Rectal smooth muscle tissue (tissue), 1 donor: ENCODE results near the gene TMPO.
"Not testable (repeated sequence)": the region's sequence is repeated elsewhere in the genome, so short reads cannot be mapped to it uniquely, and the experiment has no call there.

ENCODE experiments used
- H3K27ac ChIP-seq: one replicate; pipeline ENCODE4 v1.7.0; 2013; ENCODE audit warnings: low read depth, low read length, inconsistent platforms
- H3K27me3 ChIP-seq: one replicate; pipeline ENCODE4 v1.7.0; 2013; ENCODE audit warnings: low read length; ENCODE audit not compliant: control insufficient read depth, insufficient read depth
- H3K36me3 ChIP-seq: one replicate; pipeline ENCODE4 v1.7.0; 2013; ENCODE audit warnings: low read length; ENCODE audit not compliant: control insufficient read depth, insufficient read depth
- H3K4me1 ChIP-seq: one replicate; pipeline ENCODE4 v1.7.0; 2013; ENCODE audit warnings: low read length; ENCODE audit not compliant: control insufficient read depth, insufficient read depth
- H3K4me3 ChIP-seq: one replicate; pipeline ENCODE4 v1.7.0; 2013; ENCODE audit warnings: low read length
- H3K9ac ChIP-seq: one replicate; pipeline ENCODE4 v1.7.0; 2013; ENCODE audit warnings: low read length

TMPO gene

DNA sequence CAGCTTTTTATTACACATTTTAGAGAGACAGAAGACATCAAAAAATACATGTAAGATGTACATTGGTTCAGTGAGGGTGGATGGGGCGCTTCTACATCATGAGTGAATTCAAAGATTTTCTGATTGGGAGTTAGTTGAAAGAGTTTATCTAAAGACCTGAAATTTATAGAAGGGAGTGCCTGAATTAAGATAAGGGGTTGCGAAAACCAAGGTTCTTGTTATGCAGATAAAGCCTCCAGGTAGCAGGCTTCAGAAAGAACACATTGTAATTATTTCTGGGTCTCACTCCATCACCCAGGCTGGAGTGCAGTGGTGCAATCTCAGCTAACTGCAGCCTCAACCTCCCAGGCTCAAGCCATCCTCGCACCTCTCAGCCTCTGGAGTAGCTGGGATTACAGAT, 26.2 kb upstream of the TMPO start:
- H3K27me3 ChIP-seq, result no peaks in the 10 kb centered on the region
- H3K27ac ChIP-seq, result no peak overlapping the region
- no peak overlapping the region for H3K9ac ChIP-seq
- no peaks in the 10 kb centered on the region for H3K4me1 ChIP-seq
- no peak overlapping the region for H3K4me3 ChIP-seq
- H3K36me3 ChIP-seq, result no peaks in the 10 kb centered on the region

DNA sequence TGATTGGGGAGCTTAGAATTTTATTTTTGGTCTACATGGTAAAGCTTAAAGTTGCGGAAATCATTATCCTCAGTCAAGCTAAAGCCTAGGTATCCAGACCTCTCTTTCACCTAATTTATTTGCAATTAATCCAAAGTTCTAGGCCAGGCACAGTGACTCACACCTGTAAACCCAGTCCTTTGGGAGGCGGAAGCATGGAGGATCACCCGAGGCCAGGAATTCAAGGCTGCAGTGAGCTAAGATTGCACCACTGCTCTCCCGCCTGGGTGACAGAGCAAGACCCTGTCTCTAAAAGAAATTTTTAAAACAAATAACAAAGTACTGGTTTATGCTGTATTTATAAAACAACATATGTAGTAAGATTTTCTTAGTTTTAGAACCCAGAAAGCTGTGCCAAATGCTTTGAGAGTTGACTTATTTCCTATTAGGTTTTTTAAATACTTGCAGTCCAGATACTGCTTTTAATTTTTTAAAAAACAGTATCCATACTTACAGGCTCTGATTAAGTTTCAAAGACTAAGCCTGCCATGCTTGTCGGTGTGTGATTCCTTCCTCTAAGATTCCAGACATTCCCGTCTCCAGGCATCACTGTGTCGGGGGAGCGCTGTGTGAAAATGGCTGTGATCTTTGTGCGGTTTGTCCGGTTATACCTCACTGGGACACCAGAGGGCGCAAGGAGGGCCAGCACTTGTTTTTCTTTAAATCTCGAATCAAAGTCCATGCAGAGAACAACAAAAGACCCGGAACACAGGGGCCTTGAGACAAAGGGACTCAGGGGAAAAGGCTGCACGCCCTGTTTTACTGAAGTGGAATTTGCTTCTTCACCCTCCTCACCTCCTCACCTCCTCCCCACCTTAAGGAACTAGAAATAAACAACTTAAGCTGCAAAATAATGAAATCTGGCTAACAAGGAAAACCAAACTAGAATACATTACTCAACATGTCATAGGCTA, 24.6 kb upstream of the TMPO start:
- H3K27ac ChIP-seq, result peak overlapping the region; percentile 61
- H3K36me3 ChIP-seq, result no peaks in the 10 kb centered on the region
- no peak overlapping the region for H3K4me3 ChIP-seq
- no peaks in the 10 kb centered on the region for H3K27me3 ChIP-seq
- H3K4me1 ChIP-seq, result no peaks in the 10 kb centered on the region
- no peak overlapping the region for H3K9ac ChIP-seq

DNA sequence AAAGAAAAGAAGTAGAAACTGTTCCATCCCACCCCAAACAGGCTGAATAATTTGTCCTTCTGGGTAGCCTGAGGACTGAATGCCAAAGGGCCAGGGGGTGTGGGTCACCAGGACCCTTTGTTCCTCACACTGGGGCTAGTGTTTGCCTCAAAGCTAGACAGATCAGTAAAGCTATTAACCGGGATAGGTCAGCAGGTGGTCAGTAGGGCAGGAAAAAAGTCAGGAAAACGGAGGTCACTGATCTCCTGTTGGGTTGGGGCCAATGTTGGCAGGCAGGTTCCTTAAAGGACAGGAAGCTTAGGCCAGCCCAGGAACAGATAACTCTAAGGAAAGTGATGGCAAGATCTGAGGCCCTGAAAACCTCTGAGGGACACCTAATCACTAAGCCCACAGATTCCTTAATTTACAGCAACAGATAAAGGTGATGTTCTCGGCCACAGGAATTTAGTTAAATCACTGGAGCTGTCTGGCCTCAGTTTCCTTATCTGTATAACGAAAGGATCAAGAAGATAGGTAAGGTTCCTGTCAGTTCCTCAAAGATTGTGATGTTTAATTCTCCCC, 22.7 kb upstream of the TMPO start:
- Histone ChIP-seq H3K4me1 (no peaks in the 10 kb centered on the region), H3K27ac (no peak overlapping the region), H3K36me3 (no peaks in the 10 kb centered on the region), H3K9ac (no peak overlapping the region), H3K27me3 (no peaks in the 10 kb centered on the region), H3K4me3 (no peak overlapping the region)

GRCh38 chr12:98501266-98501629, 14.1 kb upstream of the TMPO start:
- not testable (repeated sequence) for H3K27me3 ChIP-seq, H3K27ac ChIP-seq, H3K4me3 ChIP-seq, H3K9ac ChIP-seq, H3K4me1 ChIP-seq, H3K36me3 ChIP-seq

GRCh38 chr12:98503342-98503591, 12.1 kb upstream of the TMPO start:
- Histone ChIP-seq H3K27me3 (no peaks in the 10 kb centered on the region), H3K27ac (peak overlapping the region; percentile 90), H3K36me3 (no peaks in the 10 kb centered on the region), H3K4me1 (peaks cover 2% of the 10 kb centered on the region), H3K9ac (peak overlapping the region; percentile 66), H3K4me3 (peak overlapping the region; percentile 72)

- Histone ChIP-seq H3K4me3 (peak overlapping the region; percentile 72), H3K4me1 (peaks cover 2% of the 10 kb centered on the region), H3K27me3 (no peaks in the 10 kb centered on the region), H3K9ac (peak overlapping the region; percentile 34), H3K27ac (peak overlapping the region; percentile 90), H3K36me3 (no peaks in the 10 kb centered on the region)
Measured at GRCh38 chr12:98503592-98504367, 11.6 kb upstream of the TMPO start.

GRCh38 chr12:98504368-98504617, 11.1 kb upstream of the TMPO start:
- no peak overlapping the region for H3K9ac ChIP-seq

DNA sequence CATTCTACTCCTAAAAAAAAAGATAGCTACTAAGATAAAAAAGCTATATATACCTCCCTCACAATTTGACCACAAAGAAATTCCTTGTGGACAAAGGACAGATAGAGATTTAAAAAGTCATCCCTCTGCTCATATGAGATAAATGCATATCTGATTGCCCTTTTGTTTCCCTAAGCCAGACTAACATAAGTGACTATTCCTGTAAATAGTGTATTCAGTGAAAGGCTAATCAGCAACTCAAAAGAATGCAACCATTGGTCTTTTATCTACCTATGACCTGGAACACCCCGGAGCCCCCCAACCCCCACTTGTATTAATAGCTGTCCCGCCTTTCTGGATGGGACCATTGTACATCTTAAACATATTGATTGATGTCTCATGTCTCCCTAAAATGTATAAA, 6.3 kb upstream of the TMPO start:
- Histone ChIP-seq H3K27me3 (no peaks in the 10 kb centered on the region), H3K27ac (no peak overlapping the region), H3K9ac (no peak overlapping the region), H3K4me3 (no peak overlapping the region), H3K36me3 (no peaks in the 10 kb centered on the region), H3K4me1 (peaks cover 2% of the 10 kb centered on the region)

More at GRCh38 chr12:98504368-98504617, 11.1 kb upstream of the TMPO start:
- Histone ChIP-seq H3K4me1 (peaks cover 2% of the 10 kb centered on the region), H3K36me3 (no peaks in the 10 kb centered on the region), H3K27ac (peak overlapping the region; percentile 90), H3K27me3 (no peaks in the 10 kb centered on the region), H3K4me3 (peak overlapping the region; percentile 72)

GRCh38 chr12:98511806-98512205, 3.6 kb upstream of the TMPO start:
- not testable (repeated sequence) for H3K9ac ChIP-seq, H3K27ac ChIP-seq, H3K4me3 ChIP-seq, H3K27me3 ChIP-seq, H3K4me1 ChIP-seq, H3K36me3 ChIP-seq

GRCh38 chr12:98513379-98514322, 1.7 kb upstream of the TMPO start:
- Histone ChIP-seq H3K4me3 (no peak overlapping the region), H3K4me1 (peaks cover 5% of the 10 kb centered on the region), H3K36me3 (no peaks in the 10 kb centered on the region), H3K27me3 (no peaks in the 10 kb centered on the region), H3K9ac (no peak overlapping the region), H3K27ac (peak overlapping the region; percentile 37)

- H3K27me3 ChIP-seq, result no peaks in the 10 kb centered on the region
- peak overlapping the region; percentile 68 for H3K9ac ChIP-seq
- peak overlapping the region; percentile 71 for H3K4me3 ChIP-seq
- peak overlapping the region; percentile 84 for H3K27ac ChIP-seq
- peaks cover 5% of the 10 kb centered on the region for H3K4me1 ChIP-seq
- no peaks in the 10 kb centered on the region for H3K36me3 ChIP-seq
Measured at GRCh38 chr12:98514982-98515286, 456 bp upstream of the TMPO start.
